Fibroblast of the aortic adventitia (primary cell): ENCODE measurements around the gene CBLN3. TPM values are rescaled to one million over a fixed set of nuclear protein-coding genes. Genes with fewer than 3 reads are reported as not detected.

ENCODE experiments used
- DNase-seq: peaks from one replicate; pipeline ENCODE4 v3.0.0-alpha.2; 2010; ENCODE audit warnings: low read depth
- H3K4me3 ChIP-seq: 2 replicates; pipeline ENCODE4 v1.5.1; 2011; ENCODE audit warnings: low read depth, mild to moderate bottlenecking, control low read depth, low read length, moderate library complexity
- CTCF ChIP-seq: IDR thresholded peaks from 2 replicates; pipeline ENCODE4 v1.5.1; 2011; ENCODE audit warnings: mild to moderate bottlenecking, low read length, control low read depth, inconsistent platforms; ENCODE audit not compliant: insufficient read depth
- total RNA-seq: library from RNA; depleted of rRNA; stranded (reverse); fragments of >200 nt; gene quantifications from 2 replicates; pipeline ENCODE4 v1.2.3, GENCODE V29; 2012; ENCODE audit warnings: low replicate concordance

The CBLN3 gene
- total RNA-seq, 1 donor: 6.2 TPM

- no peak for TF ChIP-seq CTCF
- no peak for DNase-seq
- no peak overlapping the region for H3K4me3 ChIP-seq
Observed at GRCh38 chr14:24415421-24416253, 13.8 kb downstream of the CBLN3 start.

GRCh38 chr14:24414732-24415420 is 14.6 kb downstream of the CBLN3 start:
- no peak for TF ChIP-seq CTCF
- H3K4me3 ChIP-seq: no peak overlapping the region
- no peak for DNase-seq

DNA sequence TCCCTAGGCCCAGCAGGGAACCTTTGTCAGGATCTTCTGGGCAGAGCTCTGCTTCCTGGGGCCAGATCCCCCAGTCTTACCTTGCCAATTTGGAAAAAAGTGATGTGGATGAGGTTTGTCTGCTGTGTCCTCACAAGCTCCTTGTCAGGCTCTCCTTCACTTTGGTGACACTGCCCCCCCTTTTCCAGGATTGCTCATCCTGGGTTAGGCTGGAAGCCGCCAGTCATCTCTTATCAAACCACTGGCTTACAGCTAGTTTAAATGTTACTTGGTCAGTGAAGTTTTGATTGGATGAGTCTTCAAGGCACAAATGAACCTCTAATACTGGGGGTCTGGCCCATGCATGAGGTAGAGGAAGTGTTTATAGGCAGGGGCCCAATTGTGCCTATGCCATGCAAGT is 15.4 kb downstream of the CBLN3 start:
- H3K4me3 ChIP-seq: no peak overlapping the region
- DNase-seq: no peak
- no peak for TF ChIP-seq CTCF

DNA sequence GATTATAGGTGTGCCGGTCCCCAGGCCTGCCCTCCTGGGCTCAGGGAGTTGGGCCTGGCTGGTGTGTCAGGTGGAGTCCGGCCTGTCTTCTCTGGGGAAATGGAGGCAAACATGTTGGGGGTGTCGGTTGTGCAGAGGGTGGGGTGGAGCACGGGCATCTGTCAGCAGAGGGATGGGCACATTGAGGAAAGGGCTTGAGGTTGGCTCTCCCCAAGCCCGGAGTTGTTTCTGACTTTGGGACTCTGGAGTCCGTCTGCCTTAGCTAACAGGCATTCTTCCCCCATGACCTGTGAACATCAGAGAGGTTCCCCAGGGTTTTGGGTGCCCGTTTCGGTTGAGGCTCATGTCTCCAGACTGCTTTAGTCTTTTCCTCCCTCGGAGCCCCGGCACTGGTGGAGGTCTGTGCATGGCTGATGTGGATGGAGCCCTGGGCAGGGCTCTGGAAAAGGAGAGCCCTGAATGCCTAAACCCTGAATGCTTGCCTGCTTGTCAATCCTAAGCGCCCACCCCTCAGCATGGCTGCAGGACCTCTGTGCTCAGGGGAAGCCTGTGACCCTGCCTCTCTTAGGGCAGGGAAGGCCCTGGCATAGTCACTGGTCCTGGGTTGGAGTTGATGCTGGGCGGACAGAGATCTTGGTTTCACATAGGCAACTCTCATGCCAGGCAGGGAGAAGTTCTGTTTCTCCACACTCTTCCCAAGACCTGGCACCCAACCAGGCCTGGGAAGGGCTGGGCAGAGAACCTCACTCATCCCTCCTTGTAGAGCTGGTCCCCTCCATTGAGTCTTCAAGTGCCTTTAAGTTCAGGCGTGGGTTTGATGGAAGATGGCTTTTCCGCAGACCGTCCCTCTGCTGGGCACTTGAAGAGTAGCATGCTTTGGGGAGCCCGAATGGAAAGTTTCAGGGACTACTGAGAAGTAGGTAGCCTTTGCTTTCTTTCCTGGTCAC is 17.8 kb downstream of the CBLN3 start:
- no peak overlapping the region for H3K4me3 ChIP-seq
- DNase-seq: peak; percentile 69
- TF ChIP-seq CTCF: peak; percentile 81

GRCh38 chr14:24409956-24410355 is 19.5 kb downstream of the CBLN3 start:
- no peak for DNase-seq
- no peak for TF ChIP-seq CTCF
- H3K4me3 ChIP-seq: no peak overlapping the region

GRCh38 chr14:24409192-24409591 is 20.3 kb downstream of the CBLN3 start:
- no peak for TF ChIP-seq CTCF
- no peak for DNase-seq
- H3K4me3 ChIP-seq: no peak overlapping the region
